Tibial nerve (tissue), 4 donors: Measurements from ENCODE around the gene ZNF563.

Source experiments
- CTCF ChIP-seq, 5 experiments: fragments of 200-600 bp in 3 of 5; fragments of 450-650 bp in 2 of 5; sonication (generic) in 3 of 5; IDR thresholded peaks; one replicate each; pipeline ENCODE4 v1.5.1; 2016 to 2019; ENCODE audit warnings: antibody characterized with exemption in 5 of 5, mild to moderate bottlenecking in 3 of 5, moderate library complexity in 2 of 5
- EP300 ChIP-seq, 2 donors: sonication (generic); formaldehyde crosslinking; IDR thresholded peaks; one replicate each; pipeline ENCODE4 v1.6.1; 2017; ENCODE audit warnings: antibody characterized with exemption in 2 of 2, mild to moderate bottlenecking in 1 of 2
- POLR2A ChIP-seq, 2 donors: fragments of 450-650 bp; IDR thresholded peaks; one replicate each; pipeline ENCODE4 v1.6.1; 2017; ENCODE audit warnings: antibody characterized with exemption in 2 of 2, mild to moderate bottlenecking in 2 of 2, moderate library complexity in 2 of 2

GRCh38 chr19:12350185-12350889 is 16.9 kb upstream of the ZNF563 start:
- no peak for TF ChIP-seq POLR2A (IDR thresholded peaks at IDR 0.05)
- TF ChIP-seq CTCF (IDR thresholded peaks at IDR 0.05): no peak
- TF ChIP-seq EP300 (IDR thresholded peaks at IDR 0.05): no peak
